HG02870 (cell line): ENCODE measurements around the gene XXYLT1.

Experiments used
- ATAC-seq: cut with Tn5 transposase; IDR thresholded peaks from one replicate; pipeline ENCODE4 v1.9.1; 2021; ENCODE audit warnings: mild to moderate bottlenecking, moderate library complexity; ENCODE audit not compliant: unreplicated experiment

Gene XXYLT1

DNA sequence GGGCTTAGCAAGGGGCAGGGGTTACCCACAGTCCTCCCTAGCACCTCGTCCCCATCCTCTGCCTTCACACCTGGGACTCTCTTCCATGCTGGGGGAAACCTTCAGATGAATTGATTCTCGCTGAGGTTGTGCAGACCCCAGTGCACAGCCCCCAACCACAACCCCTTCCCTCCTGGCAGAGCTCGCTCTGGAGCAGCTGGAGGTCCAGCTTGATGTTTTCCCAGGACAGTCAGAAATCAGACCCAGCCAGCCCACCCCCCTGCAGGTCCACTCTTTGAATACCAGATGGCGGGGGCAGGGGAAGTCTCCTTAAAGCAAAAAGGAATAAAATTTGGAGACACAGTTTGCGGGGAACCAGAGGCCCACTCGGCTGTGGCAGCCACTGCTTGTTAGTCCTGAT, 234.4 kb downstream of the XXYLT1 start:
- no peak for ATAC-seq

DNA sequence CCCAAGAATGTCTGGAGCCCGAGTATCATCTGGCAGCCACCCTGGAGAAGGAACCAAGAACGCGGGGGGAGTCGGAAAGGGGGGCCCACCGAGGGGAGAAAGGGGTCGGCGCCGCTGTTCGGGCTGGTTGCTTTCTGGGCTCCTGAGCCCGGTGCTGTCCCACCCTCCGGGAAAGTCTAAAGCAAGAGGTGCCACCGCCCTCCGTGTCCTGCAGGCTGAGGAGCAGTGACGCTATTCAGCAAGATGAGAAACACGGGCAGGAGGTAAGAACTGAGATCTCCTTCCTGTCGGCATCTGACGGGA, 234.8 kb downstream of the XXYLT1 start:
- ATAC-seq = no peak

DNA sequence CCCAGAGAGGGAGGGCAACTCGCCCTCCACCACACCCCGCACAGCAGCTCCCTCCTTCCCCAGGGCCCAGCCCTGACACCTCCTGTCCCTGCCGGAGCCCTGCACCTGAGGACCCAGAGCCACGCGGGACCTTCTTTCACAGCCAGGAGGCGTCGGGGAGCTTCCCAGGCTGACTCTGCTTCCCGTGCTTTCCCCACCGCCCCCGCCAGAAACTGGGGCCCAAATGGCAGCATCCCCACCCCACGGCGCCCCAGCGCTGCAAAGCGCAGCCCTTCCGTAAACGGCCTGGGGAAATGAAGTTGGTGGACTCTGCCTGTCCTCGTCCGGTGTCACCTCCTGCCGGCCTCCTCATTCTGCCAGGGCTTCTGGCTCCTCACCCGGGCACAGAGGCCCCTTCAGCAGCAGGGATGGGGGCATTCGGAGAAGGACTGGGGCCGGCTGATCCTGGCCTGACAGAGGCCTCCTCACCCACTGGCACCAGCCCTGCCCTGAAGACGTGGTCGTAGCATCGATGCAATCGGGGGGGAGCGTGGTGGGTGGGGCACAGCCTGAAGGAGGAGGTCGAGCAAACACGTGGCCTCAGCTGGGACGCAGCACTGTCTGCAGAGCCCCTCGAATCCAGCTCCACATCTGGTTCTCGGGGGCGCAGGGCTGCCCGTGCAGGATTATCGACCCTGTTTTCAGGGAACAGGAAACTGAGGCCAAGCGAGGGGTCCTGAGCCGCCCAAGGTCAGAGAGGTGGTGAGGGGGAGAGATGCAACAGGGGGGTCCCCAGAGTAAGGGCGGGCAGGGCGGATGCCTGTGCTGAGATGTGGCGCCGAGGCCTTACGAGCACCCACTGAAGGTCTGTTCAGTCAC, 235.4 kb downstream of the XXYLT1 start:
- ATAC-seq = no peak

DNA sequence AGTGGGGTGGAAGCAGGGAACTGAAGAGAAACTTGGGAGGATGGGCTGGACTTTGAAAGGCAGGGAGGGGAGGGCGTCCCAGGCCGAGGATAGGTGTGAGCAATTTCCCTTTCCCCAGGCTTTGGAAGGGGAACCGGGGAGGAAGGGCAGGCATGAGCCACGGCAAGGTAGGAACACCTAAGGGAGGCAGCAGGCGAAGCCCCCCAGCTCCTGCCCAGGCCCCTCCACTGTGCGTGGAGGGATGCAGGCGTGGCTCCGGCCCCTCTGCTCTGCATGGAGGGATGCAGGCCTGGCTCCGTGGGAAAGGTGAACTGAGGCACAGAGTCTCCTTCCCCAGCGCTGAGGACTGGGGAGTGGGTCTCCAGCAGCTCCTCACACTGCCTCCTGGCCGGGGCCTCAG, 236.4 kb downstream of the XXYLT1 start:
- ATAC-seq = no peak

DNA sequence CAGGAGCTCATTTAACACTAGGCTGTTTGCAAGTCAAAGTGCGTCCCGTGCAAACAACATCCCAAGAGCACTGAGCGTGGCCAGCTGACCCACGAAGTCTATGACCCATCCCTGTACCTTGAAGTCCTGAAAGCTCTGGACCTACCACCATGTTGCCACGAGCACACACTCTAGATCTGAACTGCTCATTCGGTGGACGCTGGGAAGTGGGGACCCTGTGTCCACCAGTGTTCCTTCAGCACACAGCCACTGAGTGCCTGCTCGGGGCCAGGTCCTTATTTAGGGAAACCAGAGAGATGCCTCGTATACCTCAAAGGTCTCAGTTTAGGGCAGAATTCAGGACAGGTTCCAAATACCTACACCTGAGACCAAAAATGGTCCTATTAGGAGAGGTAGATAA, 236.9 kb downstream of the XXYLT1 start:
- ATAC-seq = no peak

DNA sequence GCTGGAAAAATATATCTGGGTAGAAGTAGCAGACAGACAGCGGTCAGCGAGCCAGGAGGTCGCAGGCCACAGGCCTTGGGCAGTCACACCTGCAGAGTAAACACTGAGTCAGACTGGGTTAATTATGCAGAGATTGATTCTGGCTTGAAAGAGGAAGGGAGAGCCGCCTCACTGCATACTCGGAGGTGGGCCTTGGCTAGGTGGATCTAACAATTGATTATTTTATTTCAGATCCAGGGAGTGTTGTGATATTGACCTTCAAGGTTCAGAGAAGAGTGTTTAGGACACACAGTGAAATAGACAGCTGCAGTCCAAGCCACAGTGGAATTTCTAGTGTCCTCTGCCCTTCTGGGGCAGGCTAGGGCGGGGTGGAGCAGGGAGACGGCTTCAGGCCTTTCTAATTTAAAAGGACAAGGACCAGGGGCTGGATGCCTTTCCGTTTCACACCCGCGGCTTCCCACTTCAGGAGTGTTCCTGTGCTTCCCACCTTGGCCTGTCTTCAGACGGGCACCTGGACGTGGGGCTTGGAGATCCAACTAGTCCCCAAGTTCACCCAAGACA, 237.3 kb downstream of the XXYLT1 start:
- no peak for ATAC-seq

DNA sequence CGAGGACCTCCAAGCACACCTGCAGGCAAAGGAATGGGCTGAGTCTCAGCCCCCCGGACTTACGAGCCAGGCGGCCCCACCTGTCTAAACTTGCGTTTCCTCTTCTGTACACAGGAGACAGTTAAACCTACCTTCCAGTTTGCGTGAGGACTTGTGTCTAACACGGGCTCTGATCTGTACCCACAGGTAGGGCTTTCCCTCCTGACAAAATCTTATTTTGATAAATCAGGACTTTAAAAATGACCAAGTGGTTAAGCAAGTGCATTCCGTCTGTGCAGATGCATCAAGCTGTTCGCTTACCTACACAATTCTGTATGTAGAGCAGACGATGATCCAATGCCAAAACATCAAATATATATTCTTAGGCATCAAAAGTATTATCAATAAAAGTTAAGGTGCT, 238.0 kb downstream of the XXYLT1 start:
- no peak for ATAC-seq

DNA sequence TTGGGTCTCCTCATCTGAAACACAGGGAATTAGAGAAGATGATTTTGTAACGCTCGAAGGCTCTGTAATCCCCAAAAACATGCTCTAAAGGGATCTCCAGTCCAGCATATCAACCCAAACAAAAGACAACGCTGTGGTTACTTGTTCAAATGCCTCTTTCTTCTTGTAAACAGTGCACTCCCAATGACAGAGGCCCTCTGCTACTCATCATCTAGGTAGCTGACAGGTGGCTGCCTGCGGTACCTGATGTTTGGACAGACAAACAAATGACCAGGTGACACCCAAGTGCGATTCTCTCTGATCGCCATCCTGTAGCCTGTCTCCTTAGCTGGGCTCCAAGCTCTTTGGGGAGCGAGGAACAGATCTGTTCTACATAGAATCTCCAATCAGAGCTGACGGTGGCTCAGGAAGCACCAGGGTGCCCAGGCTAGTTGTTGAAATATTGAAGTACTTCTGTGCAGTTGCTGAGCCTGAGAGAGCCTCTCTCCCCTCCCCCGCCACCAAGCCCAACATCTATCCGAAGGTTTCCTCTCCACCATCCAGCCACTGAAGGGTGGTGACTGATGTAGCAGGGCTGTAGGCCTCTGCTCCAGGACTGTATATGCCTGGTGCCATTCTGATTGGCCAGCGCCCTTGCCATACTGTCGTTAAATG, 238.7 kb downstream of the XXYLT1 start:
- ATAC-seq = no peak

DNA sequence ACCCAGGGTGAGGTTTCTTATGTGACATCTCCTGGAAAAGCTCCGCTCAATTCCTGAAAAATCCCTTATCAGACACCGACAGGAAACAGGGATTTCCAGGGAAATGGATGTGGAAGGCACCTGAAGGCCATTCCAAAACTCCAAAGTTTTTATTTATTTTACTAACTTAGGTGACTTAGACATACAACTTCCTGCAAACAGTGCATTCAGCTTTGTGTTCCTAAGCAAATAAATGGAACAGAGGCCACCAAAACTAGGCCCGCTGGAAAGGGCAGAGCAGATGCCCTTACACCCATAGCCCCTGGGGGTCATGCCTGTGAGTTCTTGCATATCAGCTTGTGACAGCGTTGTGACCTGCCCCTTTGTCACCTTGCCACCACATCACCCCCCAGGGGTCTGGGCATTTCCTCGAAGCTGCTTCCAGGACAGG, 239.4 kb downstream of the XXYLT1 start:
- ATAC-seq = no peak

DNA sequence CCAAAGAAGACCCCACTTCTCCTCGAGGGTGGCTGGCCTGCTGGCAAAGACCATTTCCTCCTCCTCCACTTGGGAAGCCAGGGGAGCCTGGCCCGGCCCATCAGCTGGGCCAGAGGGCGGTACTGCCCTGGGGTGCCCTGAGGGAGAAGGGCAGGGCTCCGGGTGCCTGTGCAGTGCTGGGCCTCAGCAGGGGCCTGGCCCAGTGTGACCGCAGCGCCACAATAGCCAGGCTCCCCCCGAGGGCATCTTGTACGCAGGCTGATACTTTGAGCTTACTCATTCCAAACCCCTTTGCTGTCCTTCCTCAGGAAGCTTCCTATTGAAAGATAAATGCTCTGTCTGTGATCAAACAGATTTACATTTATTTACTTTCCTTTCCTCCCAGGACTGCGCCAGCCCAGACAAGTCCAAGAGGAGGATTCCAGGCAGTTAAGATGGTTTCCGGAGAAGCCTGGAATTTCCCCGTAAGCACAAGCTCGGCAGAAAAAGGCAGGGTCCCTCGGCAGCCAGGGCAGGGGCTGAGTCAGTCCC, 240.1 kb downstream of the XXYLT1 start:
- no peak for ATAC-seq

DNA sequence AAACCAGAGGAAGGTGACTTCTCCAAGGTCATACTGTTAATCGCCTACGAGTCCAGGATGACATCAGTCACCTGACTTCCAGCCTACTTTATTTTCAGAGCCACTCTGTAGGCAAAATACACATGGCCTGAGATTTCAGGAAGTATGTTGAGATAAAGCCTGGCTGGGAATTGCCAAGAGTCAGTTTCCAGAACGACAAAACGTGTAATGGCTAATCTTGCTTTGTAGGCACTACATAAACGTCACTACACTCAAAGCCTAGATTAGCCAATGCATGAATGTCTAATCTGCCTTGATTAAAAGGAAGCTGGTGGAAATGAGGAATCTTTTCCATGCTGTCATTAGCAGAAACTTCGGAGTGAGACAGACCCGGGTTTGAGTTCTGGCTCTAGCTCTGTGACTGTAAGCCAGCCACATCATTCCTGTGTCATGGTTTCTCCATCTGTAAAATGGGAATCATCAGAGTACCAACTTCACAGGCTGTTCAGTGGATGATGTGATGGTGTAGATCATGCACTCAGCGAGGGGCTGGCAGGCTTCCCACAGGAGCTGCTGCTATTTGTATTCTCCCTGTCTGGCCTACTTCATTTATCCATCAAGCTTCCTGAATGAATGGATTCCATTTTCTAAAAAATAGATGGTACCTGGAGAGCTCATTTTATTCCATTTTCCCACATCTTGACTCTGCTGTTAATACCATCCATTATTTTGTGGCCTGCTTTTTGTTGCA, 241.9 kb downstream of the XXYLT1 start:
- no peak for ATAC-seq

DNA sequence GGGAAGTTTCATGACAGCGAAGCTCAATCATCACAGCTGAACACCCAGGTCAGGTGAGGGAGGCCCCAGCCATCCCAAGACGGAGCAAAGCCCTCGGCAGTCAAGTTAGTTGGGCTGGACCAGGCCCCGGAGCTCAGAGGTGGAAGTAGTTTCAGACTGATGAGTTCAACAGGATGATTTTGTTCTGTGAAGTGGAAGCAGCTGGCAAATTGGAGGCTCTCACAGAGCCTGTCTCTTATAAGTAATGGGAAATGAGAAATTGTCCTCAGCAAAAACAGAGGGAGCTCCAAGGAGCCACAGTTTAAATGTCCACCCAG, 245.1 kb downstream of the XXYLT1 start:
- no peak for ATAC-seq

DNA sequence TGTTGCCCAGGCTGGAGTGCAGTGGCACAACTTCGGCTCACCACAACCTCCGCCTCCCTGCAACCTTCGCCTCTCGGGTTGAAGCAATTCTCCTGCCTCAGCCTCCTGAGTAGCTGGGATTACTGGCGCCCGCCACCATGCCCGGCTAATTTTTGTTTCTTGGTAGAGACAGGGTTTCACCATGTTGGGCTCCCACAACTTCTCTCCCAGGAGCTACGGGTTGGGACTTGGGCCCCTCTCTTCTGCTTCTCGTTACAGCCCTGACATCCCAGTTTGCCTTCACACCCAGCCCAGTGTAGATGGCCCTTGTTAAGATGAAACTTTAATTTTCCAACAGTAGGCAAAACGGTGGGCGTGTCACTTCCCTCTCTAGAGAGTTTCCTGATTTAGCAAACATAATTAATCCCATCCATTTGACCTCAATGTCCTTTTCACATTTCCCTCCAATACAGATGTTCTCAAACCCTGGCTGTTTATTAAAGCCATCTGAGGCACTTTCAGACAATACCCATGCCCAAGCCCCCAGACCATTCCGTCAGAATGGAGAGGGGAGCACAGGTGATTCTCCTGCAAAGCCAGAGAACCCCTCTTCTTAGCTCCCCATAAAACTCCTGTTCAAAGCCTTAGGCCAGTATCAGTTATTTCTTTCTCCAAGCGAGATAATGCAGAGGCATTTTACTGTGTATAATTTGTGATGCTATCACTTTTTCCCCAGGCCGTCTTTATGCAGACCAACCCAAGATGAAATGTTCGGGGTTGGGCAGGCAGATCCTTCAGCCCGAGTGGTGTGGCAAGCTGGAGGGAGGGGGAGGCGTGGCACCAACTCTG, 245.7 kb downstream of the XXYLT1 start:
- no peak for ATAC-seq

DNA sequence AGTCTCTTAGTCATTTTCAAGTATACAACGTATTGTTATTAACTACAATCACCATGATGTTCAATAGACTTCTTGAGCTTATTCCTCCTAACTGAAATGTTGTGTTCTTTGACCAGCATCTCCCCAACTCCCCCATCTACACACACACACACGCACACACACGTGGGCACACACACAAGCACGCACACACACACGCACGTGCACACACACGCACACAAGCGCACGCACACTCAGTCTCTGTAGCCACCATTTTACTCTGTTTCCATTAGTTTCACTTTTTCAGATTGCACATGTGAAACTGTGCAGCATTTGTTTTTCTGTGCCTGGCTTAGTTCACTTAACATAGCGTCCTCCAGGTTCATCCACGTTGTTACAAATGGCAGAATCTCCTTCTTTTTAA, 247.0 kb downstream of the XXYLT1 start:
- no peak for ATAC-seq

DNA sequence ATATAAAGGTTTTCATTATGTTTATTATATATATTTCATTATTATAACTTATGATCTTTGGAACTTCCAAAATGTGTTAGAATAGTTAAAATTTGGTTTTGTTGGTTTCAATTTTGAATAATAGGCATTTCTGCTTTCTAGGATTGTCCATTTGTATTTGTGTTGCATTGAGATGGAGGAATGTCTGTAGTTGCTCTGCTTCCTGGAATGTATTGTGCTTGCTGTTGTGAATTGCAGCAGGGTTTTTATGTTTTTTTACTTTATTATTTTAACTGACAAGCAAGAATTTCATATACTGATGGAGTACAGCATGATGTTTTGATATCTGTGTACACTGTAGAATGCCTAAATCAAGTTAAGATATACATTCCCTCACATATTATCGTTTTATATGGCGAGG, 247.4 kb downstream of the XXYLT1 start:
- no peak for ATAC-seq

DNA sequence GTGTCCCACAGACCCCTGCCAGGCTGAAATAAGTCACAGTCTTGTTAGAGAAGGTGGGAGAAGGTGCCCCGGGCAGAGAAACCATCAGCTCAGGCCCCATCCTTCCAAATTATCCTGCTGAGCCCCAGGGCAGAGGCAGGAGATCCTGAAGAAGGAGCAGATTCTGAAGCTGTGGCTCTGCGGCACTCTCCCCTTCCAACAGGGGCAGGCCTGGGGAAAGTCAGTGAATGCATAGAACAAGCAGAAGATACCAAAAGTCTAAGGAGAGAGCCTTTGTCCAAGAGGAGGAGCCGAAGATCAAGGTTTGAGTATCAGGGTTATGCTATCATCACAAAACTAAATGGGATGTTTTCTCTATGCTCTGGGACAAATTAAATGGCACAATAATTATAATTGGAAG, 249.3 kb downstream of the XXYLT1 start:
- no peak for ATAC-seq

DNA sequence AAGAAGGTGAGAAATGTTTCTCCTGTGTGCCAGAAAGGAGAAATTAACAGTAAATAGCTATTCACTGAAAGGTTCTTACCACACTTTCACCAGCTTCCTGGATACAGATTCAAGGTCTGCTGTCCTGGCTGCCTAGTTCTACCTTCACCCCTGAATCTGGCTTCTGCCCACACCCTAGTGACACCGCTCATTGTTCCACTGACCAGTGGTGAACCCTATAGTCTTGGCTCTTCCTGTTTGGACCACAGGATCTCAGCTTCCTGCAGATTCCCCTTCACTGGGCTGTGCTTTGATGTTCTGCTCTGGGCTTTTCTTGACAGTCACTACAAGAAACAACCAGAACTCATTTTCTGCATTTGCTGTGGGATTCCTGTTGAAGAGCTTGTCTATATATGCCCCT, 250.0 kb downstream of the XXYLT1 start:
- no peak for ATAC-seq

DNA sequence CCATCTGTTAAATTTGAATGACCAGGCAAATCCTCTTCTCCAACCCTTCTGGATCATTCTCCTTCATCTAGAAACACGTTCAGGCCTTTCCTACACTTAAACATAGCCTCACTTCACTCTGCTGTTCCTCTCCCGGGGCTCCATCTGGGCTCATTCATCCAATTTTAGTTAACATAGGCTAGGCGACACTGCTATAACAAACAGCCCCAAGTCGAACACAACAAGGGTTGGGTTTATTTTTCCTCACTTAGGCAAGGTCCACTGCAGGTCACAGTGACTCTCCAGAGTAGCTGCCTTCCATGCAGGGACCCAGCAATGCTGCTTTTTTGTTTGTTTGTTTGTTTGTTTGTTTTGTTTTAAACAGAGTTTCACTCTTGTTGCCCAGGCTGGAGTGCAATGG, 250.8 kb downstream of the XXYLT1 start:
- no peak for ATAC-seq

DNA sequence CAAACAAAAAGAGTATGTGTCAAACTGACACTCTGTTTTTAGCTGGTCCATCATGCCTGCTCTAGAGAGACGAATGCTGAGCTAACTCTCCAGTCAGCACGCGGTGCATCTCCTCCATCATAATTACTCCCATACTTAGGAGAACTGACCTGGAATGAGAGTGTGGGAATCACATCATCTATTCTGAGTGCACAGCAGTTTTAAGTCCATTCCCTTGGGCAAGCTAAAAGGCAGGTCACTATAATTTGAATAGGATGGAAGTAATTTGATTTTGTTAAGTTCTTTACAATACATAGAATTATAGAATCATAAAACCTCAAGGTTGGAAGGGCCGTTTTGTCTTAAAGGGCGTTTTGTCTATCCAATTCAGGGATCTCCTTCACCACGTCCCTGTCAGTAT, 251.6 kb downstream of the XXYLT1 start:
- no peak for ATAC-seq
